ENCODE results near the gene PRODH2. TPM values are rescaled to one million over a fixed set of nuclear protein-coding genes. Genes with fewer than 3 reads are reported as not detected.

PRODH2 gene
- total and polyA plus RNA-seq, 2 donors (not counting 3 experiments of a cell fraction or from before 2014, with no cell fraction given): not detected

DNA sequence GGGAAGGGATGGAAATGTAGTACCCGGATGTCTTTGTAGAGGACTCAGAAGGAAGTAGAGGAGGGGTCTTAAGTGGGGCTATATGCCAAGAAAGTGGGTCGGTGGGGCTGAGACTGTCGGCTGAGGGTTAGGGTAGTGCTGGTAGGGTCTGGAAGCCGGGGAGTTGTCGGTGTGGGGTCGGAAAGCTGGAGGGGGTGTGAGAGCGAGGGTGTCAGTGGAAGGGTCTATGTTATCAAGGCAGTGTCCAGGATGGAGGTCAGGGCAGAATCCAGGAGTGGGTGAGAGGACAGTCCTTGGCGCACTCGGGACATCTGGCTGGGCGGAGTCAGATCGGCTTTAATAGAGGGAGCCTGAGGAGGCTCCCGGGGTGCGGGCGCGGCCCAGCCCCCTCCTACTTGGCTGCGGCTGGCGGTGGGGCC, 57.5 kb downstream of the PRODH2 start:
- FAIRE-seq (no peak), DNase-seq (ENCODE audit: low read depth, low spot score) (no peak)
- TF ChIP-seq, protein P1, sequence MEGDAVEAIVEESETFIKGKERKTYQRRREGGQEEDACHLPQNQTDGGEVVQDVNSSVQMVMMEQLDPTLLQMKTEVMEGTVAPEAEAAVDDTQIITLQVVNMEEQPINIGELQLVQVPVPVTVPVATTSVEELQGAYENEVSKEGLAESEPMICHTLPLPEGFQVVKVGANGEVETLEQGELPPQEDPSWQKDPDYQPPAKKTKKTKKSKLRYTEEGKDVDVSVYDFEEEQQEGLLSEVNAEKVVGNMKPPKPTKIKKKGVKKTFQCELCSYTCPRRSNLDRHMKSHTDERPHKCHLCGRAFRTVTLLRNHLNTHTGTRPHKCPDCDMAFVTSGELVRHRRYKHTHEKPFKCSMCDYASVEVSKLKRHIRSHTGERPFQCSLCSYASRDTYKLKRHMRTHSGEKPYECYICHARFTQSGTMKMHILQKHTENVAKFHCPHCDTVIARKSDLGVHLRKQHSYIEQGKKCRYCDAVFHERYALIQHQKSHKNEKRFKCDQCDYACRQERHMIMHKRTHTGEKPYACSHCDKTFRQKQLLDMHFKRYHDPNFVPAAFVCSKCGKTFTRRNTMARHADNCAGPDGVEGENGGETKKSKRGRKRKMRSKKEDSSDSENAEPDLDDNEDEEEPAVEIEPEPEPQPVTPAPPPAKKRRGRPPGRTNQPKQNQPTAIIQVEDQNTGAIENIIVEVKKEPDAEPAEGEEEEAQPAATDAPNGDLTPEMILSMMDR (IDR thresholded peaks at IDR 0.05; ENCODE audit: extremely low read depth in 1 of 2, insufficient read depth in 1 of 2, low read depth in 1 of 2, low read length in 2 of 2): no peak
- TF ChIP-seq, protein P2, sequence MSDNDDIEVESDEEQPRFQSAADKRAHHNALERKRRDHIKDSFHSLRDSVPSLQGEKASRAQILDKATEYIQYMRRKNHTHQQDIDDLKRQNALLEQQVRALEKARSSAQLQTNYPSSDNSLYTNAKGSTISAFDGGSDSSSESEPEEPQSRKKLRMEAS (IDR thresholded peaks at IDR 0.05; ENCODE audit: insufficient read depth, insufficient read length): no peak
- no peak for TF ChIP-seq POLR2A (IDR thresholded peaks at IDR 0.05; ENCODE audit: low read depth, low read length)
- TF ChIP-seq MYC (IDR thresholded peaks at IDR 0.05; ENCODE audit: low read depth, low read length): no peak
- no peak for TF ChIP-seq GATA2 (IDR thresholded peaks at IDR 0.05; ENCODE audit: insufficient read depth, insufficient read length, low read depth, low read length)
- no peak for TF ChIP-seq JUN (IDR thresholded peaks at IDR 0.05; ENCODE audit: borderline replicate concordance, insufficient read depth, insufficient read length, low read depth)
- ChIA-PET POLR2A (no interaction called here), CTCF (no interaction called here)
- H4K20me1 ChIP-seq (replicated peaks; ENCODE audit: control insufficient read depth, extremely low read depth, insufficient read depth, low read length): no peaks in the 10 kb centered on the region
- intact Hi-C loops (cut with micrococcal nuclease): loop anchor here (5.0 kb wide), 1 partner anchor 108 kb away; the partner anchor contains the start of gene COX6B1
- no peak overlapping the region for H3K4me2 ChIP-seq (ENCODE audit: insufficient read depth, low read length)
- no peak overlapping the region for H3K4me3 ChIP-seq (replicated peaks in 1 of 3; ENCODE audit: insufficient read depth in 1 of 3, low read depth in 1 of 3, low read length in 3 of 3)
- H3K4me1 ChIP-seq (ENCODE audit: control insufficient read depth, extremely low read depth, insufficient read depth, low read length): peaks cover 22% of the 10 kb centered on the region
- H3K9me3 ChIP-seq (replicated peaks; ENCODE audit: control insufficient read depth, insufficient read depth, low read length): no peaks in the 10 kb centered on the region
- H3K27ac ChIP-seq (ENCODE audit: insufficient read depth, low read depth, low read length): no peak overlapping the region
- dilution Hi-C loops (cut with MboI; ENCODE audit: extremely low pct_ligation_motif_present, low sequenced_read_pairs): no loop called here
- peaks cover 16% of the 10 kb centered on the region for H3K79me2 ChIP-seq (ENCODE audit: control insufficient read depth, insufficient read depth, low read length)
- H2AFZ ChIP-seq (ENCODE audit: low read depth, low read length): no peak overlapping the region
- peaks cover 0 to 13% of the 10 kb centered on the region in 2 experiments for H3K36me3 ChIP-seq (ENCODE audit: control insufficient read depth in 2 of 2, extremely low read depth in 1 of 2, insufficient read depth in 2 of 2, low read length in 2 of 2)
- no peaks in the 10 kb centered on the region for H3K27me3 ChIP-seq (ENCODE audit: control insufficient read depth in 2 of 2, insufficient read depth in 2 of 2, low read length in 2 of 2)
- no TSS peak for BruUV-seq (replicated peaks)
- no peak overlapping the region for H3K9ac ChIP-seq (replicated peaks; ENCODE audit: extremely low read depth, insufficient read depth, low read length)
- H3K9me1 ChIP-seq (replicated peaks; ENCODE audit: control insufficient read depth, extremely low read depth, insufficient read depth, low read length): no peaks in the 10 kb centered on the region

All from endothelial cell of umbilical vein (primary cell).